GM19023 (cell line): ENCODE measurements around the gene KCNS3.

Experiments
- ATAC-seq: cut with Tn5 transposase; IDR thresholded peaks from one replicate; pipeline ENCODE4 v1.9.1; 2021; ENCODE audit warnings: mild to moderate bottlenecking, moderate library complexity; ENCODE audit not compliant: unreplicated experiment

KCNS3 gene

GRCh38 chr2:17878281-17879136 lies at the start of gene KCNS3:
KCNS3 (plus strand) TSS chr2:17878667; CDS start chr2:17931009, 52,342 bp downstream.
- ATAC-seq: peak; percentile 77

- peak; percentile 86 for ATAC-seq
These were observed 48.1 kb upstream of the KCNS3 start for GRCh38 chr2:17830053-17831034.

- ATAC-seq: no peak
These were observed 43.0 kb upstream of the KCNS3 start for GRCh38 chr2:17835516-17835915.

GRCh38 chr2:17839959-17840358 lies 38.5 kb upstream of the KCNS3 start:
- no peak for ATAC-seq

GRCh38 chr2:17843457-17843856 lies 35.0 kb upstream of the KCNS3 start:
- no peak for ATAC-seq

- ATAC-seq: no peak
These were observed 32.7 kb upstream of the KCNS3 start for GRCh38 chr2:17845806-17846205.

- no peak for ATAC-seq
These were observed 31.8 kb upstream of the KCNS3 start for GRCh38 chr2:17846676-17847075.

GRCh38 chr2:17847236-17847635 lies 31.2 kb upstream of the KCNS3 start:
- ATAC-seq: no peak

GRCh38 chr2:17849275-17849674 lies 29.2 kb upstream of the KCNS3 start:
- ATAC-seq: no peak

GRCh38 chr2:17850151-17850550 lies 28.3 kb upstream of the KCNS3 start:
- ATAC-seq: no peak

GRCh38 chr2:17851731-17852585 lies 26.5 kb upstream of the KCNS3 start:
- ATAC-seq: peak; percentile 84

GRCh38 chr2:17853799-17854198 lies 24.7 kb upstream of the KCNS3 start:
- ATAC-seq: no peak

GRCh38 chr2:17857021-17857420 lies 21.4 kb upstream of the KCNS3 start:
- no peak for ATAC-seq

- ATAC-seq: no peak
These were observed 20.4 kb upstream of the KCNS3 start for GRCh38 chr2:17858064-17858463.

- no peak for ATAC-seq
These were observed 14.9 kb upstream of the KCNS3 start for GRCh38 chr2:17863539-17863938.

GRCh38 chr2:17864676-17865075 lies 13.8 kb upstream of the KCNS3 start:
- no peak for ATAC-seq

GRCh38 chr2:17867133-17867532 lies 11.3 kb upstream of the KCNS3 start:
- ATAC-seq: no peak

- ATAC-seq: no peak
These were observed 9.3 kb upstream of the KCNS3 start for GRCh38 chr2:17869128-17869527.

GRCh38 chr2:17871639-17872038 lies 6.8 kb upstream of the KCNS3 start:
- ATAC-seq: no peak

GRCh38 chr2:17873021-17873420 lies 5.4 kb upstream of the KCNS3 start:
- ATAC-seq: no peak

- ATAC-seq: no peak
These were observed 1.9 kb upstream of the KCNS3 start for GRCh38 chr2:17876590-17876989.
